Hepatocyte (in vitro differentiated cells): ENCODE data around the gene DNAAF8.

Experiments
- EZH2 ChIP-seq: fragments of 200-600 bp; sonication (generic); IDR thresholded peaks from 2 replicates; pipeline ENCODE4 v1.6.1; 2016; ENCODE audit warnings: antibody characterized with exemption, mild to moderate bottlenecking, borderline replicate concordance
- EZH2phosphoT487 ChIP-seq: fragments of 200-600 bp; sonication (generic); IDR thresholded peaks from one replicate; pipeline ENCODE4 v1.6.1; 2018; ENCODE audit warnings: antibody characterized with exemption, mild to moderate bottlenecking, low read depth, moderate library complexity; ENCODE audit not compliant: unreplicated experiment, severe bottlenecking
- TF ChIP-seq, protein P1 (sequence below): fragments of 200-600 bp; sonication (generic); IDR thresholded peaks from 2 replicates; pipeline ENCODE4 v1.5.1; 2016; ENCODE audit warnings: antibody characterized with exemption, mild to moderate bottlenecking; ENCODE audit not compliant: poor library complexity

- TF ChIP-seq, protein P1, sequence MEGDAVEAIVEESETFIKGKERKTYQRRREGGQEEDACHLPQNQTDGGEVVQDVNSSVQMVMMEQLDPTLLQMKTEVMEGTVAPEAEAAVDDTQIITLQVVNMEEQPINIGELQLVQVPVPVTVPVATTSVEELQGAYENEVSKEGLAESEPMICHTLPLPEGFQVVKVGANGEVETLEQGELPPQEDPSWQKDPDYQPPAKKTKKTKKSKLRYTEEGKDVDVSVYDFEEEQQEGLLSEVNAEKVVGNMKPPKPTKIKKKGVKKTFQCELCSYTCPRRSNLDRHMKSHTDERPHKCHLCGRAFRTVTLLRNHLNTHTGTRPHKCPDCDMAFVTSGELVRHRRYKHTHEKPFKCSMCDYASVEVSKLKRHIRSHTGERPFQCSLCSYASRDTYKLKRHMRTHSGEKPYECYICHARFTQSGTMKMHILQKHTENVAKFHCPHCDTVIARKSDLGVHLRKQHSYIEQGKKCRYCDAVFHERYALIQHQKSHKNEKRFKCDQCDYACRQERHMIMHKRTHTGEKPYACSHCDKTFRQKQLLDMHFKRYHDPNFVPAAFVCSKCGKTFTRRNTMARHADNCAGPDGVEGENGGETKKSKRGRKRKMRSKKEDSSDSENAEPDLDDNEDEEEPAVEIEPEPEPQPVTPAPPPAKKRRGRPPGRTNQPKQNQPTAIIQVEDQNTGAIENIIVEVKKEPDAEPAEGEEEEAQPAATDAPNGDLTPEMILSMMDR, result no peak
- no peak for TF ChIP-seq EZH2
- TF ChIP-seq EZH2phosphoT487, result no peak
These were observed 46.9 kb upstream of the DNAAF8 start for GRCh38 chr16:4687416-4687815.
